ENCODE data around the gene GALNT4. TPM values are rescaled to one million over a fixed set of nuclear protein-coding genes. Genes with fewer than 3 reads are reported as not detected.

GALNT4 gene
- 2.1 and 4.2 TPM in 2 replicates for polyA plus RNA-seq (2011; rRNA removed)
- polyA minus RNA-seq (2011; rRNA and poly(A)+ RNA removed), result 1.8 and 2.2 TPM in 2 replicates

- peak within 1 kb of the TSS; percentile 85 for H3K4me3 ChIP-seq (ENCODE audit: low read depth, low read length)
- peak; percentile 39 for DNase-seq (ENCODE audit: low read depth)
Measured at GRCh38 chr12:89524541-89525304, at the start of gene GALNT4. GALNT4 (minus strand) TSS chr12:89524796; CDS start chr12:89524549, 247 bp downstream.

GRCh38 chr12:89573051-89573810, 48.6 kb upstream of the GALNT4 start:
- ChIA-PET CTCF (interaction anchor here (0.5 kb wide), 1 partner anchor 393 kb away, joined by 3 read pairs; no protein-coding TSS in a partner anchor), POLR2A (no interaction called here)
- H3K36me3 ChIP-seq (ENCODE audit: control insufficient read depth, insufficient read depth, low read length), result no peaks in the 10 kb centered on the region
- no peak for TF ChIP-seq CTCF (IDR thresholded peaks at IDR 0.05; ENCODE audit: insufficient read depth, low read depth, low read length)
- no peaks in the 10 kb centered on the region for H3K27me3 ChIP-seq (ENCODE audit: control insufficient read depth, insufficient read depth, low read length)
- no peak for DNase-seq (ENCODE audit: low read depth)
- H3K4me3 ChIP-seq (ENCODE audit: low read depth, low read length), result no peak overlapping the region

More at GRCh38 chr12:89524541-89525304, at the start of gene GALNT4:
- POLR2A ChIA-PET, result no interaction called here
- TF ChIP-seq CTCF (IDR thresholded peaks at IDR 0.05; ENCODE audit: insufficient read depth, low read depth, low read length), result peak; percentile 81
- Histone ChIP-seq H3K36me3 (ENCODE audit: control insufficient read depth, insufficient read depth, low read length) (no peaks in the 10 kb centered on the region), H3K27me3 (ENCODE audit: control insufficient read depth, insufficient read depth, low read length) (no peaks in the 10 kb centered on the region)
- CTCF ChIA-PET, result interaction anchor here (0.6 to 10.3 kb wide), 14 partner anchors 10 to 729 kb away, joined by 3 to 104 read pairs (median 4); no protein-coding TSS in a partner anchor

- POLR2A ChIA-PET, result interaction anchor here (0.5 kb wide), 1 partner anchor 188 kb away, joined by 3 read pairs; no protein-coding TSS in a partner anchor
- CTCF ChIA-PET, result interaction anchor here (0.6 to 1.2 kb wide), 2 partner anchors 41 to 1052 kb away, joined by 3 read pairs; no protein-coding TSS in a partner anchor
- no peak for TF ChIP-seq CTCF (IDR thresholded peaks at IDR 0.05; ENCODE audit: insufficient read depth, low read depth, low read length)
Measured at GRCh38 chr12:89571491-89572195, 47.0 kb upstream of the GALNT4 start.

GRCh38 chr12:89568484-89568883, 43.9 kb upstream of the GALNT4 start:
- no peaks in the 10 kb centered on the region for H3K27me3 ChIP-seq (ENCODE audit: control insufficient read depth, insufficient read depth, low read length)
- no peaks in the 10 kb centered on the region for H3K36me3 ChIP-seq (ENCODE audit: control insufficient read depth, insufficient read depth, low read length)
- CTCF ChIA-PET, result no interaction called here
- no peak overlapping the region for H3K4me3 ChIP-seq (ENCODE audit: low read depth, low read length)
- TF ChIP-seq CTCF (IDR thresholded peaks at IDR 0.05; ENCODE audit: insufficient read depth, low read depth, low read length), result no peak
- DNase-seq (ENCODE audit: low read depth), result no peak
- POLR2A ChIA-PET, result no interaction called here

More at GRCh38 chr12:89571491-89572195, 47.0 kb upstream of the GALNT4 start:
- peak; percentile 47 for DNase-seq (ENCODE audit: low read depth)
- no peak overlapping the region for H3K4me3 ChIP-seq (ENCODE audit: low read depth, low read length)
- no peaks in the 10 kb centered on the region for H3K36me3 ChIP-seq (ENCODE audit: control insufficient read depth, insufficient read depth, low read length)
- no peaks in the 10 kb centered on the region for H3K27me3 ChIP-seq (ENCODE audit: control insufficient read depth, insufficient read depth, low read length)
